A549 (cell line): ENCODE data around the gene MS4A1.

Experiments used
- CEBPB ChIP-seq, 2 experiments: fragments of >200 bp in 1 of 2; sonication (Bioruptor Twin) in 1 of 2; formaldehyde crosslinking in 1 of 2; IDR thresholded peaks; 2 replicates each; pipeline ENCODE4 v1.6.1; 2012 to 2016
- CHD2 ChIP-seq: fragments of 150-350 bp; IDR thresholded peaks from 2 replicates; pipeline ENCODE4 v1.6.1; 2014; ENCODE audit warnings: low read length; ENCODE audit not compliant: partially characterized antibody
- CTCF ChIP-seq: fragments of >200 bp; sonication (Bioruptor Twin); formaldehyde crosslinking; IDR thresholded peaks from 3 replicates; pipeline ENCODE4 v1.5.1; 2016
- E2F6 ChIP-seq: IDR thresholded peaks from 2 replicates; pipeline ENCODE4 v1.6.1; 2012; ENCODE audit warnings: low read depth, borderline replicate concordance
- FOXS1 ChIP-seq: fragments of 250-450 bp; sonication (Bioruptor Pico); IDR thresholded peaks from 2 replicates; pipeline ENCODE4 v1.5.0; 2020; ENCODE audit warnings: mild to moderate bottlenecking, moderate library complexity
- HOXA7 ChIP-seq: fragments of 250-450 bp; sonication (Bioruptor Pico); IDR thresholded peaks from 2 replicates; pipeline ENCODE4 v1.5.0; 2020; ENCODE audit warnings: mild to moderate bottlenecking, moderate library complexity
- JUN ChIP-seq, 2 experiments: fragments of >200 bp; sonication (Bioruptor Twin); formaldehyde crosslinking; IDR thresholded peaks; 2 replicates in 1 of 2; 3 replicates in 1 of 2; pipeline ENCODE4 v1.6.1; 2016 to 2017
- POLR2A ChIP-seq: IDR thresholded peaks from 2 replicates; pipeline ENCODE4 v1.6.1; 2012; ENCODE audit warnings: mild to moderate bottlenecking, low read length
- RAD21 ChIP-seq, 2 experiments: fragments of >200 bp in 1 of 2; sonication (Bioruptor Twin) in 1 of 2; formaldehyde crosslinking in 1 of 2; IDR thresholded peaks in 1 of 2; conservative IDR thresholded peaks in 1 of 2; 2 replicates in 1 of 2; 3 replicates in 1 of 2; pipeline ENCODE4 v1.6.1; 2012 to 2018; ENCODE audit warnings: inconsistent platforms in 1 of 2
- RCOR1 ChIP-seq: fragments of 150-350 bp; IDR thresholded peaks from 2 replicates; pipeline ENCODE4 v1.6.1; 2014; ENCODE audit warnings: antibody characterized with exemption, low read length, low read depth
- SREBF2 ChIP-seq: fragments of 450-650 bp; IDR thresholded peaks from 2 replicates; pipeline ENCODE4 v1.6.1; 2014; ENCODE audit warnings: mild to moderate bottlenecking, moderate library complexity
- USF2 ChIP-seq: fragments of 450-650 bp; IDR thresholded peaks from 2 replicates; pipeline ENCODE4 v1.6.1; 2014; ENCODE audit warnings: antibody characterized with exemption

GRCh38 chr11:60428517-60428916 lies 27.1 kb upstream of the MS4A1 start:
- TF ChIP-seq RAD21 (conservative IDR thresholded peaks at IDR 0.05 in 1 of 2, IDR thresholded peaks at IDR 0.05 in 1 of 2) (no peak), CTCF (no peak), POLR2A (no peak), JUN (IDR thresholded peaks at IDR 0.05) (no peak), CEBPB (IDR thresholded peaks at IDR 0.05) (no peak), SREBF2 (no peak), E2F6 (no peak), CHD2 (no peak), RCOR1 (no peak), FOXS1 (CRISPR knock-in tag) (no peak), USF2 (no peak), HOXA7 (no peak)
